Kidney glomerular epithelial cell (primary cell): ENCODE results near the gene CFAP141.
"Not testable (repeated sequence)": the region's sequence is repeated elsewhere in the genome, so short reads cannot be mapped to it uniquely, and the experiment has no call there.

ENCODE experiments used
- DNase-seq: peaks from one replicate; lab custom pipeline; 2025; lab: John Stamatoyannopoulos, UW

CFAP141 gene

GRCh38 chr1:154206196-154206595 is at the start of gene CFAP141:
CFAP141 (minus strand) TSS chr1:154206333; CDS start chr1:154206307, 26 bp downstream.
- no peak for DNase-seq

GRCh38 chr1:154253671-154254070 is 47.5 kb upstream of the CFAP141 start:
- no peak for DNase-seq

DNA sequence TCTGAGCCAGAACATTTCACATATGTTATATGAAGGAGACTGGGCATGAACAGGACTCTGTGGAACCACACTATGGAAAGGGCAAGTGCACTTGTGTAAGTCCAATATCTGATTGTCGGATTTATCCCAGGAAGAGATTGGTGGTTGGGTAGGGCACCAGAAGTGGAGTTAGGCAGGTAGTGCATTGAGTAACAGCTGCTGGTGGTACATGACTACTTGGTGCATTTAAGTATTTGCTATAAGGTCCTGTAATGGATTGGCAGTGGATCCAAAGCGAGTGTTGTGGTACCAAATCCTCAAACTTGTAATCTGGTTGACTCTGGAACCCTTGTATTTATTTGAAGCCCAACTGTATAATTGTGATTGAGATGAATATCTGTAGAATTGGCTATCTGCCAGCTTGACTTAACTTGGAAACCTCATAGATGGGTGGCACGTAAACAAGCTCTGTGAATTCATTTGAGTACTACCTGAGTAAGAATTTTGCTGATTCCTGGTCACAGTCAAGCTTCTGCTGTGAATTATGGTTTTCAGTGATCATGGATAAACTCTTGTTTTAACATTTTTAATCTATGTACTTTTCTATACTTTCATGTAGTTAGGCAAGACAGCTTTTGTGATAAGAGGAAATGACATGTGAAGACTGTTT is 35.7 kb upstream of the CFAP141 start:
- DNase-seq, result no peak

GRCh38 chr1:154240294-154240833 is 34.2 kb upstream of the CFAP141 start:
- DNase-seq, result no peak

- DNase-seq, result no peak
Measured at GRCh38 chr1:154239491-154239890, 33.4 kb upstream of the CFAP141 start.

DNA sequence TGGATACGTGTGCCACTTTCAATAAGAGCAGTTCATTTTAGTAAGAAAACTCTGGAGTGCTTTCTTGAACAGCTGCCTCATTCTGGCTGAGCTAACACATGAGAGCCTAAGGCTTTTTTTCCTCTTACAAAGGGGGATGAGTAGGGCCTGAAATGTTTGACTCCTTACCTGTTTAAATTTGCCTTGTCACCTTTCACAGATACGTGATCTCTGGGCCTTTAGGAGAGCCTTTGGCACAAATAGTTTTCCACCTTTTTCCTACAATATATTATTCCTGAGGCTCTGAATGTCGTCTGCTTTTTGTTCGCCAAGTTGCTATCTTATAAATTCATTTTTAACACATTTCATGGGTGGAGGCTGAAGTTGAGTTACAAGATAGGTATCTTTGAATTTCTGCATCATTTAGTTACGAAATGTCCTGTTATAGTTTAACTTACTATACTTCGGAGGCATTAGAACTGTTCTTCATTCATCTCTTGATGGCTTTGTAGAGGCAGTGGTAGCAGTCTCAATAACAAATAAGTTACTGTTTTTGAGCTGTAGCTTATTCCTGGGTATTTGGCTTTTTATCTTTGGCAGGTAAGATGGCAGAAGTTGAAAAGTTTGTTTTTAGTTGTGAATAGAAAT is 31.9 kb upstream of the CFAP141 start:
- DNase-seq, result no peak

DNA sequence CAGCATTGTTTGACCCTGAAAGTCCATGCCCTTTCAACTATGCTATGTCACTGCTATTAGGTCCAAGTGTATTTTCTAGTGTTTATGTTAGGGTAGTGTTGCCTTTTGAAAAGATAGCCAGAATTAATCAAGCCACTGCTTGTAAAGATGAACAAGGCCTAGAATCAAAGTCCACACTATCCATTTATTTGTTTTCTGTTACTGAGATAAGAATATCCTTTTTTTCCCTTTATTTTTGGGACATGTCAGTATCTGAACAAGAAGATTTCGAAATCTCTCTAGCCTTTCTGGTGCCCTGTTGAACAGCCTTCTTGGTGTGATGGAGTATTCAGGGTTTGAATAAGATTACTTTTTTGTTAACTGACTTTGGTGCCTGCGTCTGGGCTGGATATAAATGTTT is 31.3 kb upstream of the CFAP141 start:
- no peak for DNase-seq

DNA sequence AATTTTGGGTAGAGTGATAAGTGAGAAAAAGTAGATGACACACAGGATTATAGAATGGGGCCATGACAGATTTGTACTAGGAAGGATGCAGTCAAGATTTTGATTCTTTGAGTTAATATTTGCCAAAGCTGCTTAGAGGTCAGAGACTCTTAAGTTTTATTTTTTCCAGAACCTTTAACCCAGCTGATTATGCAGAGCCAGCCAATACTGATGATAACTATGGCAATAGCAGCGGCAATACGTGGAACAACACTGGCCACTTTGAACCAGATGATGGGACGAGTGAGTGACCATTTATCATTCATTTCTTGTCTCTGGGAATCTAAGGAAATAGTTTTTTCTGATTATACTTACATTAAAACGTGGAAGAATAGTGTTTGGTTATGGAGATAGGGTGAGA is 30.7 kb upstream of the CFAP141 start:
- no peak for DNase-seq

- DNase-seq, result not testable (repeated sequence)
Measured at GRCh38 chr1:154233127-154233526, 27.0 kb upstream of the CFAP141 start.

DNA sequence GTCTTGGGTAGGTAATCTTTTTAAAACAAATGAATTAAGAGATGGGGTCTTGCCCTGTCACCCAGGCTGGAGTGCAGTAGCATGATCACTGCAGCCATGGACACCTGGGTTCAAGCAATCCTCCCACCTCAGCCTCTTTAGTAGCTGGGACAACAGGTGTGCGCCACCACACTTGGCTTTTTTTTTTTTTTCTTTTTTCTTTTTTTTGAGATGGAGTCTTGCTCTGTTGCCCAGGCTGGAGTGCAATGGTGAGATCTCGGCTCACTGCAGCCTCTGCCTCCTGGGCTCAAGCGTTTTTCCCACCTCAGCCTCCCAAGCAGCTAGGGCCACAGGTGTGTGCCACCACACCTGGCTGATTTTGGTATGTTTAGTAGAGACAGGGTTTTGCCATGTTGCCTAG is 25.0 kb upstream of the CFAP141 start:
- not testable (repeated sequence) for DNase-seq

- no peak for DNase-seq
Measured at GRCh38 chr1:154225370-154225769, 19.2 kb upstream of the CFAP141 start.

DNA sequence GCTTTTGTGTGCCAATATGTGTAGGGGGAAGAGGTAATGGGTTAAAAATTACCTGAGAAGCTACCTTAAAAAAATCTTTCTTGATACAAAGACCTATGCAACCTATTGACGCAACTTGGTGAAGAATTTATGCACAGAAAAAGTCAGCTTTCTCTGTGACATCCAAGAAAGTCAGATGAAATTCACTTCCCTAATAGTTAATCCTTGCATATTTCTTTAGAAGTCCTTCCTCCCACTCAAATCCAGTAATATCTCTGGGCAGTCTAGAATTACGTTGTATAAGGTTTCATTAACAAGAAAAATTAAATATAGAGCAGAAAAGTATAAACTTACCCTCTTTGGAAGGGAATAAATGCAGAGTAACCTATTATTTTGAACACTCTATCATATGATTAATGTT is 17.5 kb upstream of the CFAP141 start:
- no peak for DNase-seq

DNA sequence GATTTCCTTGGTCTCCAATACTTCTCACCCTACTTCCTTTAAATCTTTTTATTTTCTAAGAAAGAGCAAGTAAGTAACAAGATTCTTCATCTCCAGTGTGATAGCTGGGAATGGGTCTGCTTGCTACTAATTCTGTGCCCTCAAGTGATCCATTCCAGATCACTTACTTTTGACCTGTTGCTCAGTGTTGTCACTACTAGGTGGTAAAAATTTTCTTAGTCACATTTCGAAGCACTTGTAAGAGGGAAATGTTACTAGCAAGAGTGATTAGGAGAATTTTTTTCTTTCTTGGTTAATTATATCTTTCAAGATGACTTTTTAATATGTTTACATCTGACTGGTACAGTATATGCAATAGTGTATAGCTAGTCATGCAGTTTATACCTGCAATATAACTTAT is 16.8 kb upstream of the CFAP141 start:
- DNase-seq, result no peak

- DNase-seq, result no peak
Measured at GRCh38 chr1:154222518-154222917, 16.4 kb upstream of the CFAP141 start.

GRCh38 chr1:154221278-154222001 is 15.3 kb upstream of the CFAP141 start:
- no peak for DNase-seq

DNA sequence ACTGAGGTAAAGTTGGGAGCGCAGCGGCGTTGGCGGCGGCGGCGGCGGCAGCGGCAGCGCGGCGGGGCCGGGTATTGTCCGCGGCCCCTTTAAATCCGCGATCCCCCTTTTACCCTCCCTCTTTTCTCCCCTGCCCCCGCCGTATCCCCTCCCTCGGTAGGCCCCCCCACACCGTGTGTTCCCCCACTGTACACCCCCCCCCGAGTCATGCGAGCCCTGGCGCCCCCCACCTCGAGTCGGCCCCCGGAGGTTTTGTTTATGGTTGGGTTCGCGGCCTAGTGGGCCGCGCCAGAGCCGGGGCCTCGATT is 14.8 kb upstream of the CFAP141 start:
- DNase-seq, result no peak

- DNase-seq, result peak; percentile 97
Measured at GRCh38 chr1:154220071-154220969, 14.2 kb upstream of the CFAP141 start, which contains the start of gene UBAP2L. UBAP2L (plus strand) TSS chr1:154220955; CDS start chr1:154225124, 4,169 bp downstream.

GRCh38 chr1:154219541-154219940 is 13.4 kb upstream of the CFAP141 start:
- peak; percentile 11 for DNase-seq

DNA sequence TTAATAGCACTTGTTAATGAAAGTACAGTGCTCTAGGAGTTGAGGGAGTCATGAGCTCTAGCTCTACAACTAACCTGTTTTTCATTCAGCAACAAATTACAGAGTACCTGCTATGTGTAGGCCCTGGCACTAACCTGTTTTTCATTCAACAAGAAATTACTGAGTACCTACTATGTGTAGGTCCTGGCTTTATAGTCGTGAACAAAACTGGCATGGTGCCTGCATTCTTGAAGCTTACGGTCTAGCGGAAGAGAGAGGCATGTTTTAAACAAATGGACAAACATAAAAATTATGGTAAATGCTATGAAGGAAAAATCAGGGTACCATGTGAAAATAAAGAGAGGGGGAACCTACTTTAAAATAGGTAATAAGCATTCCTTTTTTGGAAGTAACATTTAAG is 12.4 kb upstream of the CFAP141 start:
- DNase-seq, result no peak

- peak; percentile 57 for DNase-seq
Measured at GRCh38 chr1:154213274-154213673, 7.1 kb upstream of the CFAP141 start.

DNA sequence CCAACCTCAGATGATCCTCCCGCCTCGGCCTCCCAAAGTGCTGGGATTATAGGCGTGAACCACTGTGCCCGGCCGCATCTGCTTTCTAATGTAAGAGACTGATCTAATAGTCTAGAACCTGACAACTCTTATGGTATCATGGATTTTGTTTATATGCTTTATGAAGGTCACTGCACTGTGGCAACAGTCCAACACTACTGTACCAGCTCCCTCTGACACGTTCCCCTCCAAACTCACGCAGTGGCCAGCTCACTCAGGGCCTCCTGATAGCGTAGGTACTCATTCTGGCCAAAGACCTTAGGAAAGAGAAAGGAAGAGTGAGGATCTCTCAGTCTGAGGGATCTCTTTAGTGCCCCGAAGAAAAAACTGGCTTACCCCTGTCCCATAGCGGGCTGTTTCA is 6.0 kb upstream of the CFAP141 start:
- DNase-seq, result no peak
